Measurements from ENCODE around the gene TRIM31. TPM values are rescaled to one million over a fixed set of nuclear protein-coding genes. Genes with fewer than 3 reads are reported as not detected.

The TRIM31 gene
- total and polyA plus RNA-seq, 2 of the 4 experiments (the other 2 are of a cell fraction) = not detected

DNA sequence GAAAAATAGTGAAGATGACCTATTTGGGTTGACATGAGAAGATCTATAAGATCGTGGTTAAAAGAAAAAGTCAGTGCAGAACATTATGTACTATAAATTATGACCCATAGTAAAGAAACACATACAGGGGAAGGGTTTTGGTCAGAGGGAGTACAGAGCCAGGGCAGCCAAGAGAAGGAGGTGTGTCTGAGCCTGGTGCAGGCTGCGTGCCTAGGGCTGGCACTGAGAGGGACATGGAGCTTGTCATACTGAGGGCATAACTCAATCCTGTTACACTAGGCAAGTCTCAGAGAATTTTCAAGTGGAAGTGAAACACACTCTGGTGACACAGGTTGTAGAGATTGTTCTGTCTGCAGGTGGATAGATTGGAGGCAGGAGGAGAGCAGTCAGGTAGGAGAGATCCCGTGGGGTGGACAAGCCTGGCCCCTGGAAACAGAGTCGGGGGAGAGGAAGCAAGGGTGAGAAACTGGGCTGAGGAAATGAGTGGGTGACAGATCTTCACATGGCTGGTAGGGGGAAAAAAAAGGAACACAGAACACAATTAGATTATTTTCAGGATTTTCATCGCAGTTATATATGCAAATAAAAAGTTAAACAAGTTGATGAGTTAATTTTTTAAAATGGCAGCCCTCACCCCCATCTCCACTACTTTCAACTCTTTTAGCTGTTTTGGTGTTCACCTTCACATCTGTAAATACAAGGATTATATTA is 18.8 kb downstream of the TRIM31 start:
- BruUV-seq (replicated peaks) = no TSS peak
- H3K18ac ChIP-seq (ENCODE audit: low read depth, low read length) = no peak overlapping the region
- H3K14ac ChIP-seq (replicated peaks; ENCODE audit: low read depth, low read length) = no peak overlapping the region
- H3K79me1 ChIP-seq (ENCODE audit: low read depth in 1 of 2, low read length in 2 of 2) = no peaks in the 10 kb centered on the region
- H2AK5ac ChIP-seq (ENCODE audit: low read depth, low read length) = no peak overlapping the region
- no peak overlapping the region for H2BK120ac ChIP-seq (ENCODE audit: low read depth, low read length)
- H3K23ac ChIP-seq (ENCODE audit: low read depth, low read length) = no peak overlapping the region
- intact Hi-C loops (cut with micrococcal nuclease) (no loop called here), dilution Hi-C loops (cut with HindIII; ENCODE audit: low sequenced_read_pairs, unreplicated experiment) (no loop called here), in situ Hi-C loops (cut with MboI; ENCODE audit: low sequenced_read_pairs) (no loop called here)
- H4K20me1 ChIP-seq (ENCODE audit: insufficient read depth, low read length) = no peaks in the 10 kb centered on the region
- no peak overlapping the region for H4K8ac ChIP-seq (ENCODE audit: low read depth in 2 of 2, low read length in 2 of 2)
- no peak overlapping the region for H3K27ac ChIP-seq (ENCODE audit: insufficient read depth, low read length)
- H3K9ac ChIP-seq (ENCODE audit: low read depth, low read length) = no peak overlapping the region
- POLR2A ChIA-PET (ENCODE audit: unreplicated experiment) = no interaction called here
- ATAC-seq (ENCODE audit: low read depth) (no peak), DNase-seq (no peak)
- TF ChIP-seq, protein P1, sequence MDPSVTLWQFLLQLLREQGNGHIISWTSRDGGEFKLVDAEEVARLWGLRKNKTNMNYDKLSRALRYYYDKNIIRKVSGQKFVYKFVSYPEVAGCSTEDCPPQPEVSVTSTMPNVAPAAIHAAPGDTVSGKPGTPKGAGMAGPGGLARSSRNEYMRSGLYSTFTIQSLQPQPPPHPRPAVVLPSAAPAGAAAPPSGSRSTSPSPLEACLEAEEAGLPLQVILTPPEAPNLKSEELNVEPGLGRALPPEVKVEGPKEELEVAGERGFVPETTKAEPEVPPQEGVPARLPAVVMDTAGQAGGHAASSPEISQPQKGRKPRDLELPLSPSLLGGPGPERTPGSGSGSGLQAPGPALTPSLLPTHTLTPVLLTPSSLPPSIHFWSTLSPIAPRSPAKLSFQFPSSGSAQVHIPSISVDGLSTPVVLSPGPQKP (IDR thresholded peaks at IDR 0.05; ENCODE audit: borderline replicate concordance, low read depth, low read length) = no peak
- no peak for TF ChIP-seq FOS (IDR thresholded peaks at IDR 0.05; ENCODE audit: low read depth, low read length)
- no peak for TF ChIP-seq POLR2A (IDR thresholded peaks at IDR 0.05; ENCODE audit: low read depth, low read length)
- TF ChIP-seq SMC3 (IDR thresholded peaks at IDR 0.05; ENCODE audit: low read depth, low read length) = no peak
- H3K27me3 ChIP-seq (ENCODE audit: control insufficient read depth, insufficient read depth, low read length) = peaks cover 47% of the 10 kb centered on the region
- 40% methylated on average over 1 of the region's 5 CpGs; no CpG with 5 or more reads in 1 of the 2 experiments for WGBS, 2 experiments (ENCODE audit: extremely low coverage in 2 of 2, insufficient read length in 1 of 2)
- CTCF ChIA-PET = interaction anchor here (0.6 kb wide), 1 partner anchor 20 kb away, joined by 3 read pairs; no protein-coding TSS in a partner anchor
- H3K36me3 ChIP-seq (ENCODE audit: control insufficient read depth, insufficient read depth, low read length) = no peaks in the 10 kb centered on the region
- H3K4me2 ChIP-seq (ENCODE audit: low read depth, low read length) = no peak overlapping the region
- no peak overlapping the region for H4K91ac ChIP-seq (ENCODE audit: insufficient read depth, low read depth, low read length)
- H3K56ac ChIP-seq (ENCODE audit: extremely low read depth, insufficient read depth, low read length) = no peak overlapping the region
- H2BK20ac ChIP-seq (ENCODE audit: low read depth, low read length) = no peak overlapping the region
- no peaks in the 10 kb centered on the region for H3K9me1 ChIP-seq (ENCODE audit: insufficient read depth, low read length)
- no peak overlapping the region for H2BK5ac ChIP-seq (ENCODE audit: low read depth, low read length, poor library complexity, severe bottlenecking)
- peaks cover 3% of the 10 kb centered on the region for H3K4me1 ChIP-seq (ENCODE audit: control insufficient read depth, insufficient read depth, low read length)
- H3K4me3 ChIP-seq (ENCODE audit: insufficient read depth, low read depth, low read length) = no peak overlapping the region
- no peak overlapping the region for H3K4ac ChIP-seq (ENCODE audit: low read depth, low read length)
- H2BK15ac ChIP-seq (ENCODE audit: low read depth, low read length) = no peak overlapping the region
- H2AK9ac ChIP-seq (replicated peaks; ENCODE audit: low read depth, low read length, poor library complexity) = no peak overlapping the region
- H3K9me3 ChIP-seq (ENCODE audit: control insufficient read depth, insufficient read depth, low read length) = no peaks in the 10 kb centered on the region
- no peak overlapping the region for H4K5ac ChIP-seq (ENCODE audit: low read depth, low read length)
- no peak overlapping the region for H2AFZ ChIP-seq (replicated peaks; ENCODE audit: low read length, poor library complexity)
